Coronary artery (tissue), 2 donors: ENCODE measurements around the gene CCDC127.

Experiments
- DNase-seq: peaks from one replicate; pipeline ENCODE4 v3.0.0-alpha.2; 2017; ENCODE audit warnings: low spot score
- H3K27ac ChIP-seq, 2 donors: fragments of 200-600 bp; sonication (generic); one replicate each; pipeline ENCODE4 v1.5.1; 2016 to 2019
- H3K4me3 ChIP-seq: fragments of 200-600 bp; sonication (generic); 2 replicates; pipeline ENCODE4 v1.5.1; 2016; ENCODE audit warnings: mild to moderate bottlenecking, moderate library complexity
- TF ChIP-seq, protein P1 (sequence below): fragments of 200-600 bp; sonication (generic); IDR thresholded peaks from one replicate; pipeline ENCODE4 v1.5.1; 2019; ENCODE audit warnings: antibody characterized with exemption

The CCDC127 gene

DNA sequence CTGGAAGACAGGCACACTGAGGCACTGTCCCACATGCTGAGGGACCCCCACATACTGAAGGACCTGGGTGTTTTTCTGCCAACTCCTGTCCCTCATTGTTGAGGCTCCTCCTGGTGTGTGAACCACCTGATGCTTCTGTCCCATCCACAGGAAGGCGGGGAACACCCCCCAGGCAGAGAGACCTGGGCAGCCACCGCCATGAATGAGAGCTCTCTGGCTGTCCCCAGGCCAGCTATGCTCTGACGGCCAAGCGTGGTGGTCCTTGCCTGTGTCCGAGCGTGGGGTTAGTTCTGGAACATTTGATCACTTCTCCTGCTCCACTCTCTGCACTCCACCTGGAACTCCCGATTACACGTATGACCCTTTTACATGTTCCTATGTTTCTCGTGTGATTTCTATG lies 38.6 kb downstream of the CCDC127 start:
- no peak for DNase-seq
- no peak overlapping the region for H3K27ac ChIP-seq
- no peak overlapping the region for H3K4me3 ChIP-seq
- TF ChIP-seq, protein P1, sequence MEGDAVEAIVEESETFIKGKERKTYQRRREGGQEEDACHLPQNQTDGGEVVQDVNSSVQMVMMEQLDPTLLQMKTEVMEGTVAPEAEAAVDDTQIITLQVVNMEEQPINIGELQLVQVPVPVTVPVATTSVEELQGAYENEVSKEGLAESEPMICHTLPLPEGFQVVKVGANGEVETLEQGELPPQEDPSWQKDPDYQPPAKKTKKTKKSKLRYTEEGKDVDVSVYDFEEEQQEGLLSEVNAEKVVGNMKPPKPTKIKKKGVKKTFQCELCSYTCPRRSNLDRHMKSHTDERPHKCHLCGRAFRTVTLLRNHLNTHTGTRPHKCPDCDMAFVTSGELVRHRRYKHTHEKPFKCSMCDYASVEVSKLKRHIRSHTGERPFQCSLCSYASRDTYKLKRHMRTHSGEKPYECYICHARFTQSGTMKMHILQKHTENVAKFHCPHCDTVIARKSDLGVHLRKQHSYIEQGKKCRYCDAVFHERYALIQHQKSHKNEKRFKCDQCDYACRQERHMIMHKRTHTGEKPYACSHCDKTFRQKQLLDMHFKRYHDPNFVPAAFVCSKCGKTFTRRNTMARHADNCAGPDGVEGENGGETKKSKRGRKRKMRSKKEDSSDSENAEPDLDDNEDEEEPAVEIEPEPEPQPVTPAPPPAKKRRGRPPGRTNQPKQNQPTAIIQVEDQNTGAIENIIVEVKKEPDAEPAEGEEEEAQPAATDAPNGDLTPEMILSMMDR = no peak

DNA sequence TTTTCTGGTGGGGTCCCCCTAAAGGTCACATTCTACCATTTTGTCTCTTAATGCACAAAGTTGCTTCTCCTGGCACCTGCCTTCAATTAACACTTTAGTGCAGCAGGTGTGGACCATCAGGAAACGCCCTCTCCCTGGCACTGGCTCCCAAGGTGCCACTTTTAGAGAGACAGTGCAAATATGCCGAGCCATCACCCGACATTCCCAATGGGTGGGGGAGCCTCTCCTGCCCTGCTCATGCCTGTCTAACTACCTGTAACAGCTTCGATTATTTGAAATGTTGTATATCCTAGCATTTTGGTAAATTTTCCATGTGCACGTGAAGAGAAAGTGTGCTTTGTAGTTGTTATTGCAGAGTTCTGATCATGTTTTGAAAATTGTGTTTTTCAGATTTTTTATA lies 39.8 kb downstream of the CCDC127 start:
- DNase-seq = no peak
- no peak overlapping the region for H3K4me3 ChIP-seq
- TF ChIP-seq, protein P1 = no peak
- no peak overlapping the region for H3K27ac ChIP-seq

- no peak for DNase-seq
- H3K4me3 ChIP-seq = no peak overlapping the region
- no peak overlapping the region for H3K27ac ChIP-seq
- TF ChIP-seq, protein P1 = no peak
These were observed 41.6 kb downstream of the CCDC127 start for GRCh38 chr5:176296-176823.

GRCh38 chr5:174876-175465 lies 43.0 kb downstream of the CCDC127 start:
- Histone ChIP-seq H3K4me3 (no peak overlapping the region), H3K27ac (no peak overlapping the region)
- TF ChIP-seq, protein P1 = no peak
- DNase-seq = no peak

GRCh38 chr5:174291-174600 lies 43.7 kb downstream of the CCDC127 start:
- no peak overlapping the region for H3K27ac ChIP-seq
- TF ChIP-seq, protein P1 = no peak
- H3K4me3 ChIP-seq = no peak overlapping the region
- DNase-seq = no peak

GRCh38 chr5:173392-174290 lies 44.3 kb downstream of the CCDC127 start:
- Histone ChIP-seq H3K4me3 (no peak overlapping the region), H3K27ac (no peak overlapping the region)
- no peak for DNase-seq
- TF ChIP-seq, protein P1 = no peak

- no peak for DNase-seq
- Histone ChIP-seq H3K27ac (no peak overlapping the region), H3K4me3 (no peak overlapping the region)
- TF ChIP-seq, protein P1 = no peak
These were observed 45.1 kb downstream of the CCDC127 start for GRCh38 chr5:172841-173251.
